SKM-1 treated with dmso at 0.1 percent for 144 hours (cell line): ENCODE results near the gene PPM1M.
"Not testable (repeated sequence)": the region's sequence is repeated elsewhere in the genome, so short reads cannot be mapped to it uniquely, and the experiment has no call there.

Experiments used
- DNase-seq: peaks from one replicate; lab custom pipeline; 2025; ENCODE audit not compliant: unreplicated experiment; lab: John Stamatoyannopoulos, UW

Gene PPM1M

GRCh38 chr3:52277071-52277964 is 31.8 kb downstream of the PPM1M start:
- DNase-seq, result peak; percentile 47

GRCh38 chr3:52277972-52278509 is 32.5 kb downstream of the PPM1M start:
- peak; percentile 50 for DNase-seq

GRCh38 chr3:52278510-52279069 is 33.0 kb downstream of the PPM1M start, which contains the start of gene WDR82:
Gene WDR82 (minus strand): TSS chr3:52278649. CDS start chr3:52278361, 288 bp downstream.
- peak; percentile 97 for DNase-seq

GRCh38 chr3:52279596-52279995 is 34.0 kb downstream of the PPM1M start:
- no peak for DNase-seq

GRCh38 chr3:52280050-52280461 is 34.5 kb downstream of the PPM1M start:
- no peak for DNase-seq

GRCh38 chr3:52281981-52282801 is 36.6 kb downstream of the PPM1M start:
- DNase-seq, result no peak

- no peak for DNase-seq
Measured at GRCh38 chr3:52283306-52283705, 37.7 kb downstream of the PPM1M start.

GRCh38 chr3:52284051-52284450 is 38.5 kb downstream of the PPM1M start:
- not testable (repeated sequence) for DNase-seq

GRCh38 chr3:52286777-52287110 is 41.2 kb downstream of the PPM1M start:
- no peak for DNase-seq

- DNase-seq, result no peak
Measured at GRCh38 chr3:52288674-52289073, 43.1 kb downstream of the PPM1M start.

- no peak for DNase-seq
Measured at GRCh38 chr3:52289338-52289746, 43.8 kb downstream of the PPM1M start.

GRCh38 chr3:52289747-52290595 is 44.4 kb downstream of the PPM1M start:
- DNase-seq, result no peak

GRCh38 chr3:52290596-52291507 is 45.3 kb downstream of the PPM1M start:
- DNase-seq, result no peak

GRCh38 chr3:52291508-52292181 is 46.1 kb downstream of the PPM1M start:
- no peak for DNase-seq

- no peak for DNase-seq
Measured at GRCh38 chr3:52292247-52293065, 46.9 kb downstream of the PPM1M start.

- DNase-seq, result no peak
Measured at GRCh38 chr3:52293491-52294319, 48.1 kb downstream of the PPM1M start.
